GM18511 (cell line): ENCODE results near the gene ACOT7.
"Not testable (repeated sequence)": the region's sequence is repeated elsewhere in the genome, so short reads cannot be mapped to it uniquely, and the experiment has no call there.

Experiments
- ATAC-seq: cut with Tn5 transposase; IDR thresholded peaks from one replicate; pipeline ENCODE4 v1.9.1; 2021; ENCODE audit warnings: mild to moderate bottlenecking, moderate library complexity; ENCODE audit not compliant: unreplicated experiment

ACOT7 gene, protein sequence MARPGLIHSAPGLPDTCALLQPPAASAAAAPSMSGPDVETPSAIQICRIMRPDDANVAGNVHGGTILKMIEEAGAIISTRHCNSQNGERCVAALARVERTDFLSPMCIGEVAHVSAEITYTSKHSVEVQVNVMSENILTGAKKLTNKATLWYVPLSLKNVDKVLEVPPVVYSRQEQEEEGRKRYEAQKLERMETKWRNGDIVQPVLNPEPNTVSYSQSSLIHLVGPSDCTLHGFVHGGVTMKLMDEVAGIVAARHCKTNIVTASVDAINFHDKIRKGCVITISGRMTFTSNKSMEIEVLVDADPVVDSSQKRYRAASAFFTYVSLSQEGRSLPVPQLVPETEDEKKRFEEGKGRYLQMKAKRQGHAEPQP

GRCh38 chr1:6393400-6394187, at the start of gene ACOT7:
Gene ACOT7, minus strand, starts transcription at chr1:6393767. Its CDS starts 368 bp downstream, at chr1:6393399.
- peak; percentile 83 for ATAC-seq

DNA sequence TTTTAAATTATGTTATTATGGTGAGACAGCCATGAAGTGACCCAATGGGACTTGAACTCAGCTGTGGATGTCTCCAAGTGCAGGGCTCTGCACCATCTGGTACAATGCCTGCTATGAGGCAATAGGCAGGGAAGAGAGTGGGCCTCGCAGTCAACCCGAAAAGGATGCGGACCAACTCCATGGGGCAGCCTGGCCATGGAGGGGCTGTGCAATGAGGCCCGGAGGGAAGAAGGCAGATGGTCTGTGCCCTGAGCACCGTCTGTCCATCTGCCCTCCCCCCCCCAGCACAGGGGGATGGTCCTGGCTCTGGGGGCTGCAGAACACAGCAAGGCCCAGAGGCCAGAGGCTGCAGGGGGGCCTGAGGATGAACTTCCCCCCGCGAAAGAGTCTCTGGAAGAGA, 48.0 kb upstream of the ACOT7 start:
- no peak for ATAC-seq

- no peak for ATAC-seq
Observed at GRCh38 chr1:6440198-6441126, 46.9 kb upstream of the ACOT7 start.

GRCh38 chr1:6438047-6438525, 44.5 kb upstream of the ACOT7 start:
- ATAC-seq: no peak

DNA sequence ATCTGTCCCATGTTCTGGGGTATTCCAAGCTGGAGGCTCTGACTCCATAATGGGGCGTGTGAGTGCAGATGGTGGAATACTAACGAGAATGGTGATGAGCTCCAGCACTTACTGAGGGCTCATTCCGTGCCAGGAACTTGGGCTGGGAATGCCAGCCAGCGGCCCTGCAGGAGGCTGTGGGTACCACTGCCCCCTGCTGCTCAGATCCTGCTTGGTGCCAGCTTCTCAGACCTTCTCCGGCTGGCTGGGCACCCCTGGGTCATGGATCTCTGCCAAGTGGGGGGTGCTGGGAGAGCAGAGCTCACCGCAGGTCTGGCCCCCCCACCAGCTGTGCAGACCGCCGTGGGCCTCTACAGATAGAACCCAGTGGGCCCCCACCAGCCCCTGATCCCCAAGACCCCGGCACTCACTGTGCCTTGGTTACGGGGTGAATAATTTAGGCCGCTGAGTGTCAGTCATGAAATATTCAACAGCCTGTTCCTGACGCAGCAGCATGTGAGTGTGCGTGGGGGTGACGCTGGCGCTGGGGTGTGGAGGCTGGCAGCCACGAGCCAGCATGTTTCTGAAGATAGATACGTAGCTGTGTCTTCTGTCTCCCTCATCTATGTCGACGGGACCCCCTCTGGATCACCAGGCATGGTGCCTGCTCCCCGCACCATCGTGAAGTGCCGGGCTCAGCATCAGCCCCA, 43.6 kb upstream of the ACOT7 start:
- not testable (repeated sequence) for ATAC-seq

DNA sequence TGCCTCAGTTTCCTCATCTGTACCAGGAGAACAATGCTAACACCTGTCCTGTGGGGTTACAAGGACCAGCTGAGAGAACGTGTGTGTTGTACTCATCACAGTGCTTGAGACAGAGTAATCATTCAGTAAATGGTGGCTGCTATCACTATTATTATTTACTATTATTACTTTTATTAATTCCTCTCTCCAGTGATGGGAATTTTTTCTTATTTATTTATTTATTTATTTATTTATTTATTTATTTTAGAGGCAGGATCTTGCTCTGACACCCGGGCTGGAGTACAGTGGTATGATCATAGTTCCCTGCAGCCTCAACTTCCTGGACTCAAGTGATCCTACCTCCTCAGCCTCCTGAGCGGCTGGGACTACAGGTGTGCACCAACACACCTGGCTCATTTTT, 42.7 kb upstream of the ACOT7 start:
- not testable (repeated sequence) for ATAC-seq

GRCh38 chr1:6435547-6435946, 42.0 kb upstream of the ACOT7 start:
- no peak for ATAC-seq

GRCh38 chr1:6435129-6435528, 41.6 kb upstream of the ACOT7 start:
- no peak for ATAC-seq

- ATAC-seq: no peak
Observed at GRCh38 chr1:6434186-6434585, 40.6 kb upstream of the ACOT7 start.

DNA sequence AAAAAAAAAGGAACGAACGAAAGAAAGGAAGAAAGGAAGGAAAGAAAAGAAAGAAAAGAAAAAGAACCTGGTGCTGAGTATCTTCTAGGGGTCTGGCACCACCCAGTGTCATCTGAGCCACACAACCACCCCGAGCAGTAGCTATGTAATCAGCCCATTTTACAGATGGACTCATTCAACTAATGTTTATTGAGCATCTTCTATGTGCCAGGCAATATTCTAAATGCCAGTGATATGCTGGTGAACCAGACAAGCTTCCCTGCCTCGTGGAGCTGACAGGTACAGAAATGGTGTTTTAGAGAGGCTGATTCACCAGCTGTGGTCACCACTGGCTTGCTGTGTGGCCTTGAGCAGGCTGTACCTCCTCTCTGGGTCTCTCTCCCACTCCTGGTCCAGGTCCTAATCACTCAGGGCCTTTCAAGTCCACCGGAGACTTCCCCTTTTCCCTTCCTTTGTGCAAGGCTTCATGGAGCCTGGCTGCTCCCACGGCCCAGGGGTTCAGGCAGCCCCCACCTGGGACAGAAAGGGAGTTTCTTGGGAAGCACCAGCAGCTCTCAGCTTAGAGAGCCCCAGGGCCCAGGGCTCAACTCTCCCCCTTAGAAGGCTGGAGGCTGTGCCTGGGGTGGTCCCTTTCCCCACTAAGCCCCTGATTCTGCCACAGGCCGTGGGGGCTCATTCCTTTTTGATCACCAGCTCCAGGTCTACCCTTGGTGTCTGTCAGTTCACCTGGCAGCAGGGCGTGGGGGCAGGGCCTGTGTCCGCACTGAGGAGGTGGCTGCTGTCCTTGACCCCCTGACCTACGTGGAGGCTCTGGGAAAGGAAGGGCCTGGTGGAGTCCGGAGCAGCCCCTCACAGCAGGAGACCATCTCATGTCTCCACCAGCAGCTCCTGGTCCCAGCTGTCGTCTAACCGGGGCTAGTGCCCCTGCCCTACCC, 38.3 kb upstream of the ACOT7 start:
- ATAC-seq: not testable (repeated sequence)

- not testable (repeated sequence) for ATAC-seq
Observed at GRCh38 chr1:6429660-6430411, 36.3 kb upstream of the ACOT7 start.

DNA sequence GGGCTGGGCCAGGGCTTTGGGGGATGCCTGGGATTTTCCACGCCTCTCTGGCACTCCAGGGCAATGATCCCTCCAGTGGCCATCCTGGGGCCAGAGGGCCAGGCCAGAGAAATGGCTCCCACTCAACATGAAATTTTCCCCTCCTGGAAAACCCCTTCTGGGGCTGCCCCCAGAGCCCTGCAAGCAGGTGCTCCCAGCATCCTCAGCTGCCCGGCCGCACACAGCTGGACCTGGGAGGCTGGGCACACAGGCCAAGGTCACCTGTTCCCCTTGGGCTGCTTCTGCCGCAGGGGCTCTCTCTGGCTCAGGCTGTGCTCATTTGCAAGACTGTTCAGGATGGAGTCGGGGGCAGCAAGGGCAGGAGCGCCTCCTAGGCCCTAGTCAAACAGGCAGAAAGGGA, 34.9 kb upstream of the ACOT7 start:
- not testable (repeated sequence) for ATAC-seq

DNA sequence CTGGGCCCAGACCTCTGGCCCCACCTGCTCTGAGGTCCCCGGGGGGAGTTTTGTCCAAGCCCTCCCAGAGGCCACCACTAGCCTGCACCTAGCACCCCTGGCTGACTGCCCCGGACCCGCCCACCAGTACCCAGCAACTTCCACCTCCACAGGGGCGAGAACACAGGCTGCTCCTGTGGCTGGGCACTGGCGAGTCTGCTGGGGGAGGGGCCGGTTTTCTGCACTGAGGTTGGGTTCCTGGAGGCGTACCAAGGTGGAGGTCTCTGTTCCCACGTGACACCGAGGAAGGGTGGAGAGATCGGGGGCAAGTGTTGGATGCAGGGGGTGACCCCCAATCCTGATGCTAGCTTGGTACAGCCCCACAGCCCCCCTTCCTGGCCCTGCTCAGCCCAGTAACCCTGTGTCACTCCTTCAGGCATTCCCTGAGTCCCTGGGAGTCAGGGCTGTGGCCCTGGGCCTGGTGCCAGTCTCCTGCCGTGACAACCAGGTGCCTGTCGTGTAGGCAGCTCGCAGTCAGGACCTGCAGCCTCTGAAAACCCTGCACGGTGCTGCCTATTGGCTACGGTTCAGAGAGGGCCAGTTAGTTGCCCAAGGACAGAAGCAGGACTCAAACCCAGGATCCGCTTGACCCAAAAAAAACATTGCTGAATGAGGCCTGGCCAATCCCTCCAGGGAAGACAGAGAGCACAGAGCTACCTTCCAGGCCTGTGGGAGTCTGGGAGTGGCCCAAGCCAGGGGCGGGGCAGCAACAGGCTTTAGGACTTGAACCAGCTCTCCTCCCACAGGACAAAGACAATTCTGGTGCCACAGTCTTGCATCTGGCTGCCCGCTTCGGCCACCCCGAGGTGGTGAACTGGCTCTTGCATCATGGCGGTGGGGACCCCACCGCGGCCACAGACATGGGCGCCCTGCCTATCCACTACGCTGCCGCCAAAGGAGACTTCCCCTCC, 34.1 kb upstream of the ACOT7 start:
- ATAC-seq: no peak

DNA sequence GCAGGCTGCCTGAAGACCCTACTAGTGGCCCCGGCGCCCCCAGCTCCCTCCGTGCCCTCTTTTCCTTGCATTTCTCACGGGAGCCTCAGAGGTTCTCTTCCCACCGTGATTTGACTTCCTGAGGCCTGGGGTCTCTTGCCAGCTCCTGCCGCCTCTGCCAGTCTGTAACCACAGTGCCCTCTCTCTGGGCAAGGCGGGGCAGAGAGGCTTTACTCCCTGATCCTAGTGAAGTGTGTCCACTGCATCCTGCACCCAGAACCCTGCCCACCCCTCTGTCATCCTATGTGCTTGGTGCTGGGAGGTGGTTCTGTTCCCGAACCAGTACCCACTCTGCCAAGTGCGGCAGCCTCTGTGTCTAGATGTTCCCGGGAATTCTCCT, 33.4 kb upstream of the ACOT7 start:
- no peak for ATAC-seq

DNA sequence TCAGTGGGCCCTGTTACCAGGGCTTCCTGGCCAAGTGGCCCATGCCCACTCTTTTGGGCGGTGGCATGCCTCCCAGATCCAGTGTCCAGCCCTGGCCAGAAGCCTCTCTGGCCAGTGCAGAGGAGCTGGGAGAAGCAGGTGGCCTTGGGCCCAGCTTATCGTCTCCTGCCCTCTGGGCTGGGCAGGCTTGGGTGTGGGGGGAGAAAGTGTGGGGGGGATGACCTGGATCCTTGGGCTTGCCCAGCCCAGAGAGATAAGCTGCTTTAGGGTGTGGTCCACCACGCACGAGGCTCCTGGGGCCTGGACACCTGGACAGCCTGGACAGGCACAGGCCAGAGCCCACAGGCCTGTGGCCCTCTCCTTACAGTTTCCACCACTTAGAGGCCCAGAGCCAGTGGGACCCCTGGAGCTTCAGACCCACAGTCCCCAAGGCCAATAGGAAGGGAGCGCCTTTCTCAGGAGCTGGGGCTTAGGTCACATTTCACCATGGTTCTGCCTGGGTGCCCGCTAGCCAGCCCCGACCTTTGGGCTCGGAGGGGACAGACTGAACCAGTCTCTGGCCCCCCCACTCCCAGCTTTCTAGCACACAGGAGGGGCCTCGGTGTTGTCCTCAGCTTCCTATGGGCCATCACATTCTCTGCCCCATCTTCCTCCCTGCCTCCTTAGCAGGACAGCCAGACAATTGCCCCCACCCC, 32.9 kb upstream of the ACOT7 start:
- no peak for ATAC-seq

GRCh38 chr1:6425658-6426057, 32.1 kb upstream of the ACOT7 start:
- no peak for ATAC-seq
